ENCODE results near the gene TMEM196.

The TMEM196 gene

GRCh38 chr7:19772841-19773760, at the start of gene TMEM196:
TSS of gene TMEM196 (minus strand) at chr7:19773617. CDS start at chr7:19772696, 921 bp downstream.
- H3K27ac ChIP-seq: no peak within 1 kb of the TSS
- peaks cover 0 to 26% of the 10 kb centered on the region in 2 donors for H3K27me3 ChIP-seq
- H3K4me1 ChIP-seq: peaks cover 0 to 17% (median 11%) of the 10 kb centered on the region in 4 donors
- intact Hi-C loops (cut with DNase I; ENCODE audit: low total_unique reads): no loop called here
- no peaks in the 10 kb centered on the region for H3K9me3 ChIP-seq
- TF ChIP-seq, protein P1, sequence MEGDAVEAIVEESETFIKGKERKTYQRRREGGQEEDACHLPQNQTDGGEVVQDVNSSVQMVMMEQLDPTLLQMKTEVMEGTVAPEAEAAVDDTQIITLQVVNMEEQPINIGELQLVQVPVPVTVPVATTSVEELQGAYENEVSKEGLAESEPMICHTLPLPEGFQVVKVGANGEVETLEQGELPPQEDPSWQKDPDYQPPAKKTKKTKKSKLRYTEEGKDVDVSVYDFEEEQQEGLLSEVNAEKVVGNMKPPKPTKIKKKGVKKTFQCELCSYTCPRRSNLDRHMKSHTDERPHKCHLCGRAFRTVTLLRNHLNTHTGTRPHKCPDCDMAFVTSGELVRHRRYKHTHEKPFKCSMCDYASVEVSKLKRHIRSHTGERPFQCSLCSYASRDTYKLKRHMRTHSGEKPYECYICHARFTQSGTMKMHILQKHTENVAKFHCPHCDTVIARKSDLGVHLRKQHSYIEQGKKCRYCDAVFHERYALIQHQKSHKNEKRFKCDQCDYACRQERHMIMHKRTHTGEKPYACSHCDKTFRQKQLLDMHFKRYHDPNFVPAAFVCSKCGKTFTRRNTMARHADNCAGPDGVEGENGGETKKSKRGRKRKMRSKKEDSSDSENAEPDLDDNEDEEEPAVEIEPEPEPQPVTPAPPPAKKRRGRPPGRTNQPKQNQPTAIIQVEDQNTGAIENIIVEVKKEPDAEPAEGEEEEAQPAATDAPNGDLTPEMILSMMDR (IDR thresholded peaks at IDR 0.05): no peak
- DNase-seq: peak in 1 of 2 donors; percentile 19
- no peaks in the 10 kb centered on the region for H3K36me3 ChIP-seq
- peak within 1 kb of the TSS in 1 of 2 donors; percentile 21 for H3K4me3 ChIP-seq

- H3K4me3 ChIP-seq: no peak overlapping the region
- no peaks in the 10 kb centered on the region for H3K36me3 ChIP-seq
- no peaks in the 10 kb centered on the region for H3K27me3 ChIP-seq
- DNase-seq: no peak
- no peaks in the 10 kb centered on the region for H3K9me3 ChIP-seq
- TF ChIP-seq, protein P1 (IDR thresholded peaks at IDR 0.05): no peak
- H3K27ac ChIP-seq: no peak overlapping the region
- intact Hi-C loops (cut with DNase I; ENCODE audit: low total_unique reads): no loop called here
- no peaks in the 10 kb centered on the region for H3K4me1 ChIP-seq
Measured at GRCh38 chr7:19816128-19816527, 42.7 kb upstream of the TMEM196 start.

GRCh38 chr7:19815546-19815945, 42.1 kb upstream of the TMEM196 start:
- DNase-seq: no peak
- TF ChIP-seq, protein P1 (IDR thresholded peaks at IDR 0.05): no peak
- Histone ChIP-seq H3K4me3 (no peak overlapping the region), H3K27ac (no peak overlapping the region), H3K36me3 (no peaks in the 10 kb centered on the region), H3K4me1 (no peaks in the 10 kb centered on the region), H3K9me3 (no peaks in the 10 kb centered on the region), H3K27me3 (no peaks in the 10 kb centered on the region)
- intact Hi-C loops (cut with DNase I; ENCODE audit: low total_unique reads): no loop called here

DNA sequence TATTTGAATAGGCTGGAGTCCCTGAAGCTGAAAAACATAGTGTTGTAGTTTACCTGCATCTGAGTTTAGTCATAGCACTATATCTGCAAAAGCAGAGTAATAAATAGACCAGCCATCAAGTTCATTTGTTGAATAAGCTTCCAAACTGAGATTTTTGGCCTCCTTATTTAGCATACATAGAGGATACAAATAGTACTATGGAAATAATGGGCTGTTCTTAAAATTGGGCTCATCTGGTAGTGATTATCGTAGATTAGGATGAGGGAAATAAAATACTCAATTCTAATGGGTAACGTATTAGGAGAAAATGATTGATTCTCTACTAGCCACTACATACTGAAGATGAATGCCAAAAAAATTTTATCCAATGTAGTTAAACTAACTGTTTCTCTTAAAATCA, 41.4 kb upstream of the TMEM196 start:
- no peak for DNase-seq
- H3K4me3 ChIP-seq: no peak overlapping the region
- H3K27me3 ChIP-seq: no peaks in the 10 kb centered on the region
- no peaks in the 10 kb centered on the region for H3K4me1 ChIP-seq
- H3K36me3 ChIP-seq: no peaks in the 10 kb centered on the region
- H3K27ac ChIP-seq: no peak overlapping the region
- no peaks in the 10 kb centered on the region for H3K9me3 ChIP-seq
- intact Hi-C loops (cut with DNase I; ENCODE audit: low total_unique reads): no loop called here
- TF ChIP-seq, protein P1 (IDR thresholded peaks at IDR 0.05): no peak

- Histone ChIP-seq H3K4me3 (no peak overlapping the region), H3K36me3 (no peaks in the 10 kb centered on the region), H3K4me1 (no peaks in the 10 kb centered on the region), H3K27ac (no peak overlapping the region), H3K27me3 (no peaks in the 10 kb centered on the region), H3K9me3 (no peaks in the 10 kb centered on the region)
- intact Hi-C loops (cut with DNase I; ENCODE audit: low total_unique reads): no loop called here
- TF ChIP-seq, protein P1 (IDR thresholded peaks at IDR 0.05): no peak
- no peak for DNase-seq
Measured at GRCh38 chr7:19811386-19811785, 38.0 kb upstream of the TMEM196 start.
